Esophagus muscularis mucosa (tissue), 4 donors: ENCODE results near the gene CRABP2. TPM values are rescaled to one million over a fixed set of nuclear protein-coding genes. Genes with fewer than 3 reads are reported as not detected.

ENCODE experiments used
- DNase-seq: peaks from one replicate; pipeline ENCODE4 v3.0.0-alpha.2; 2017; ENCODE audit errors: extremely low spot score
- H3K27ac ChIP-seq, 4 donors: fragments of 200-600 bp; sonication (generic); replicated peaks in 1 of 4; 1 replicate in 3 of 4; 2 replicates in 1 of 4; pipeline ENCODE4 v1.5.1; 2016 to 2019; ENCODE audit warnings: mild to moderate bottlenecking in 1 of 4
- H3K27me3 ChIP-seq, 4 donors: fragments of 200-600 bp; sonication (generic); one replicate each; pipeline versions ENCODE4 v1.5.1 to v1.6.0; 2016 to 2019
- H3K36me3 ChIP-seq, 4 donors: fragments of 200-600 bp; sonication (generic); one replicate each; pipeline ENCODE4 v1.5.1; 2016 to 2019
- H3K4me1 ChIP-seq, 4 donors: fragments of 200-600 bp; sonication (generic); one replicate each; pipeline ENCODE4 v1.5.1; 2016 to 2019
- H3K4me3 ChIP-seq, 4 donors: fragments of 200-600 bp; sonication (generic); 1 replicate in 2 of 4; 2 replicates in 2 of 4; pipeline ENCODE4 v1.5.1; 2016 to 2019; ENCODE audit warnings: mild to moderate bottlenecking in 4 of 4, moderate library complexity in 1 of 4
- H3K9me3 ChIP-seq, 4 donors: fragments of 200-600 bp; sonication (generic); 1 replicate in 3 of 4; 2 replicates in 1 of 4; pipeline ENCODE4 v1.5.1; 2016 to 2019
- EP300 ChIP-seq: sonication (generic); formaldehyde crosslinking; IDR thresholded peaks from one replicate; pipeline ENCODE4 v1.6.1; 2017; ENCODE audit warnings: antibody characterized with exemption
- POLR2A ChIP-seq: fragments of 450-650 bp; IDR thresholded peaks from one replicate; pipeline ENCODE4 v1.6.1; 2017; ENCODE audit warnings: antibody characterized with exemption, moderate library complexity, mild to moderate bottlenecking, low read depth
- POLR2AphosphoS5 ChIP-seq, 2 donors: sonication (generic); formaldehyde crosslinking; IDR thresholded peaks; one replicate each; pipeline ENCODE4 v1.6.1; 2017; ENCODE audit warnings: antibody characterized with exemption in 2 of 2
- WGBS: methylation state at CpG from one replicate; pipeline ENCODE4 v1.1.5; 2018; 5-methylcytosine and 5-hydroxymethylcytosine counted together
- intact Hi-C: fragments of 100-400 bp; cut with DNase I; formaldehyde crosslinking; loops from one replicate; pipeline ENCODE4 v1.15.1; 2023
- total RNA-seq, 4 donors: library from RNA; depleted of rRNA; stranded (reverse); fragments of >200 nt; gene quantifications; one replicate each; pipeline versions ENCODE4 v1.1.0 to v1.2.1, GENCODE V29; 2016
- TF ChIP-seq, protein P1 (sequence below), 3 experiments: fragments of 200-600 bp in 2 of 3; fragments of 450-650 bp in 1 of 3; sonication (generic) in 2 of 3; IDR thresholded peaks; one replicate each; pipeline ENCODE4 v1.5.1; 2017 to 2019; ENCODE audit warnings: antibody characterized with exemption in 3 of 3, mild to moderate bottlenecking in 2 of 3, moderate library complexity in 1 of 3

CRABP2 gene
- total RNA-seq, 4 donors from 2014 or later = 1.2 to 6.4 (median 2.7) TPM

DNA sequence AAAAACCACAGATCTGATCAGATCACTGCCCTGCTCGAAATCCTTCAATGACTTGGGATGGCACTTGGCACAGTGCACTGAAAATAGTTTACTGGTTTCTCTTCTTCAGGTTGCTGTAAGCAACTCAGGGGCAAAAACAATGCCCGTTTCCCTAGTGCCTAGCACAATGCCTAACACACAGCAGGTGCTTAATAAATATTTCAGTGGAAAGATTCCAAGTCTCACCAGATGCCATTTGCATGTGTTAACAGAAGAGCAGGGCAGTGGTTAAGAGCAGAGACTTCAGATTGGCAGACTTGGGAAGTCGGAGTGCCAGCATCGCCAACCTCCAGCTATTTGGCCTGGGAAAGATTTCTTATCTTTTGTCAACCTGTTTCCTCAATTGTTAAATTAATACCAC, 12.0 kb upstream of the CRABP2 start:
- no peak overlapping the region for H3K4me3 ChIP-seq
- no peaks in the 10 kb centered on the region for H3K27me3 ChIP-seq
- H3K4me1 ChIP-seq = peaks cover 0 to 9% (median 8%) of the 10 kb centered on the region in 4 donors
- TF ChIP-seq POLR2A = no peak
- no peak for TF ChIP-seq EP300
- TF ChIP-seq, protein P1, sequence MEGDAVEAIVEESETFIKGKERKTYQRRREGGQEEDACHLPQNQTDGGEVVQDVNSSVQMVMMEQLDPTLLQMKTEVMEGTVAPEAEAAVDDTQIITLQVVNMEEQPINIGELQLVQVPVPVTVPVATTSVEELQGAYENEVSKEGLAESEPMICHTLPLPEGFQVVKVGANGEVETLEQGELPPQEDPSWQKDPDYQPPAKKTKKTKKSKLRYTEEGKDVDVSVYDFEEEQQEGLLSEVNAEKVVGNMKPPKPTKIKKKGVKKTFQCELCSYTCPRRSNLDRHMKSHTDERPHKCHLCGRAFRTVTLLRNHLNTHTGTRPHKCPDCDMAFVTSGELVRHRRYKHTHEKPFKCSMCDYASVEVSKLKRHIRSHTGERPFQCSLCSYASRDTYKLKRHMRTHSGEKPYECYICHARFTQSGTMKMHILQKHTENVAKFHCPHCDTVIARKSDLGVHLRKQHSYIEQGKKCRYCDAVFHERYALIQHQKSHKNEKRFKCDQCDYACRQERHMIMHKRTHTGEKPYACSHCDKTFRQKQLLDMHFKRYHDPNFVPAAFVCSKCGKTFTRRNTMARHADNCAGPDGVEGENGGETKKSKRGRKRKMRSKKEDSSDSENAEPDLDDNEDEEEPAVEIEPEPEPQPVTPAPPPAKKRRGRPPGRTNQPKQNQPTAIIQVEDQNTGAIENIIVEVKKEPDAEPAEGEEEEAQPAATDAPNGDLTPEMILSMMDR (IDR thresholded peaks at IDR 0.05) = no peak
- TF ChIP-seq POLR2AphosphoS5 (IDR thresholded peaks at IDR 0.05) = no peak
- DNase-seq = no peak
- H3K27ac ChIP-seq = no peak overlapping the region
- H3K9me3 ChIP-seq = no peaks in the 10 kb centered on the region
- 91% methylated on average over 4 of the region's 4 CpGs for WGBS
- H3K36me3 ChIP-seq = peaks cover 11 to 47% (median 23%) of the 10 kb centered on the region in 4 donors
- intact Hi-C loops = no loop called here

- intact Hi-C loops = no loop called here
- no peak for TF ChIP-seq POLR2A
- no peak for TF ChIP-seq POLR2AphosphoS5 (IDR thresholded peaks at IDR 0.05)
- TF ChIP-seq EP300 = no peak
- TF ChIP-seq, protein P1 (IDR thresholded peaks at IDR 0.05) = no peak
- 74% methylated on average over 3 of the region's 3 CpGs for WGBS
- H3K4me3 ChIP-seq = no peak overlapping the region
- H3K27ac ChIP-seq = no peak overlapping the region
- H3K36me3 ChIP-seq = peaks cover 0 to 22% (median 4%) of the 10 kb centered on the region in 4 donors
- no peaks in the 10 kb centered on the region for H3K9me3 ChIP-seq
- DNase-seq = no peak
- H3K27me3 ChIP-seq = no peaks in the 10 kb centered on the region
- peaks cover 5 to 32% (median 26%) of the 10 kb centered on the region in 4 donors for H3K4me1 ChIP-seq
These were observed 9.4 kb upstream of the CRABP2 start for GRCh38 chr1:156714830-156715229.

GRCh38 chr1:156712626-156713025, 7.2 kb upstream of the CRABP2 start:
- H3K36me3 ChIP-seq = peaks cover 0 to 14% (median 4%) of the 10 kb centered on the region in 4 donors
- no peaks in the 10 kb centered on the region for H3K27me3 ChIP-seq
- no peak for DNase-seq
- peaks cover 10 to 53% (median 43%) of the 10 kb centered on the region in 4 donors for H3K4me1 ChIP-seq
- no peak overlapping the region for H3K27ac ChIP-seq
- no peak overlapping the region for H3K4me3 ChIP-seq
- H3K9me3 ChIP-seq = no peaks in the 10 kb centered on the region
- TF ChIP-seq POLR2A (no peak), EP300 (no peak), POLR2AphosphoS5 (IDR thresholded peaks at IDR 0.05) (no peak)
- TF ChIP-seq, protein P1 (IDR thresholded peaks at IDR 0.05) = no peak
- intact Hi-C loops = no loop called here
- WGBS = 28% methylated on average over 3 of the region's 3 CpGs

GRCh38 chr1:156711011-156711817, 5.8 kb upstream of the CRABP2 start:
- WGBS = 67% methylated on average over 9 of the region's 9 CpGs
- intact Hi-C loops = no loop called here
- no peak for DNase-seq
- TF ChIP-seq, protein P1 (IDR thresholded peaks at IDR 0.05) = no peak
- no peak for TF ChIP-seq POLR2A
- TF ChIP-seq POLR2AphosphoS5 (IDR thresholded peaks at IDR 0.05) = no peak
- TF ChIP-seq EP300 = no peak
- Histone ChIP-seq H3K4me1 (peaks cover 17 to 67% (median 57%) of the 10 kb centered on the region in 4 donors), H3K9me3 (no peaks in the 10 kb centered on the region), H3K4me3 (no peak overlapping the region), H3K36me3 (peaks cover 0 to 8% (median 2%) of the 10 kb centered on the region in 4 donors), H3K27me3 (no peaks in the 10 kb centered on the region), H3K27ac (no peak overlapping the region)
